ENCODE results near the gene CPEB4.

The CPEB4 gene

GRCh38 chr5:173945160-173945559 is 57.0 kb downstream of the CPEB4 start:
- DNase-seq (ENCODE audit: low spot score), result no peak

GRCh38 chr5:173946323-173946722 is 58.2 kb downstream of the CPEB4 start:
- no peak for DNase-seq (ENCODE audit: low spot score)

- no peak for DNase-seq (ENCODE audit: low spot score)
Observed at GRCh38 chr5:173950829-173951228, 62.7 kb downstream of the CPEB4 start.

GRCh38 chr5:173953528-173954090 is 65.5 kb downstream of the CPEB4 start:
- no peak for DNase-seq (ENCODE audit: low spot score)

- DNase-seq (ENCODE audit: low spot score), result no peak
Observed at GRCh38 chr5:173954671-173955521, 66.7 kb downstream of the CPEB4 start.

- no peak for DNase-seq (ENCODE audit: low spot score)
Observed at GRCh38 chr5:173960986-173961385, 72.8 kb downstream of the CPEB4 start.

- no peak for DNase-seq (ENCODE audit: low spot score)
Observed at GRCh38 chr5:173961418-173961817, 73.3 kb downstream of the CPEB4 start.

GRCh38 chr5:173962436-173962972 is 74.4 kb downstream of the CPEB4 start:
- no peak for DNase-seq (ENCODE audit: low spot score)

GRCh38 chr5:173963182-173963838 is 75.2 kb downstream of the CPEB4 start:
- DNase-seq (ENCODE audit: low spot score), result no peak

GRCh38 chr5:173963867-173964441 is 75.8 kb downstream of the CPEB4 start:
- peak; percentile 75 for DNase-seq (ENCODE audit: low spot score)

- DNase-seq (ENCODE audit: low spot score), result no peak
Observed at GRCh38 chr5:173964506-173964905, 76.4 kb downstream of the CPEB4 start.

GRCh38 chr5:173967241-173967640 is 79.1 kb downstream of the CPEB4 start:
- no peak for DNase-seq (ENCODE audit: low spot score)

- DNase-seq (ENCODE audit: low spot score), result peak; percentile 67
Observed at GRCh38 chr5:173968154-173968797, 80.1 kb downstream of the CPEB4 start.

GRCh38 chr5:173969167-173970049 is 81.3 kb downstream of the CPEB4 start:
- DNase-seq (ENCODE audit: low spot score), result no peak

GRCh38 chr5:173970878-173971650 is 82.9 kb downstream of the CPEB4 start:
- no peak for DNase-seq (ENCODE audit: low spot score)

- DNase-seq (ENCODE audit: low spot score), result no peak
Observed at GRCh38 chr5:173971681-173972345, 83.7 kb downstream of the CPEB4 start.

- no peak for DNase-seq (ENCODE audit: low spot score)
Observed at GRCh38 chr5:173972607-173972924, 84.4 kb downstream of the CPEB4 start.

- peak; percentile 86 for DNase-seq (ENCODE audit: low spot score)
Observed at GRCh38 chr5:173972925-173973615, 84.9 kb downstream of the CPEB4 start.

GRCh38 chr5:173973616-173973969 is 85.4 kb downstream of the CPEB4 start:
- peak; percentile 55 for DNase-seq (ENCODE audit: low spot score)
